H9 (cell line): ENCODE measurements around the gene WFIKKN1. TPM values are rescaled to one million over a fixed set of nuclear protein-coding genes. Genes with fewer than 3 reads are reported as not detected.

Source experiments
- DNase-seq: peaks from one replicate; pipeline ENCODE4 v3.0.0-alpha.2; 2017
- H2AFZ ChIP-seq: one replicate; pipeline ENCODE4 v1.6.1; 2013; ENCODE audit warnings: mild to moderate bottlenecking, low read length, control low read depth, moderate library complexity
- H2AK5ac ChIP-seq: 2 replicates; pipeline ENCODE4 v1.6.1; 2013; ENCODE audit warnings: low read length, control low read depth, mixed read lengths; ENCODE audit not compliant: insufficient read length
- H2BK120ac ChIP-seq: one replicate; pipeline ENCODE4 v1.6.1; 2013; ENCODE audit warnings: low read depth, mild to moderate bottlenecking, low read length, control low read depth, inconsistent platforms; ENCODE audit not compliant: poor library complexity, severe bottlenecking
- H2BK12ac ChIP-seq: 2 replicates; pipeline ENCODE4 v1.6.1; 2013; ENCODE audit warnings: low read length, control low read depth, mixed read lengths, low read depth; ENCODE audit not compliant: insufficient read length
- H2BK15ac ChIP-seq: 2 replicates; pipeline ENCODE4 v1.6.1; 2013; ENCODE audit warnings: low read depth, low read length, control low read depth
- H2BK20ac ChIP-seq: one replicate; pipeline ENCODE4 v1.6.1; 2013; ENCODE audit warnings: low read depth, mild to moderate bottlenecking, low read length, control low read depth, inconsistent platforms; ENCODE audit not compliant: poor library complexity, severe bottlenecking
- H2BK5ac ChIP-seq: 2 replicates; pipeline ENCODE4 v1.6.1; 2013; ENCODE audit warnings: low read length, control low read depth, mixed read lengths; ENCODE audit not compliant: insufficient read length
- H3K14ac ChIP-seq: 2 replicates; pipeline ENCODE4 v1.6.1; 2013; ENCODE audit warnings: low read length, control low read depth; ENCODE audit not compliant: insufficient read depth
- H3K18ac ChIP-seq: 2 replicates; pipeline ENCODE4 v1.6.1; 2013; ENCODE audit warnings: low read depth, mild to moderate bottlenecking, mixed read lengths, low read length, control low read depth; ENCODE audit not compliant: insufficient read length
- H3K23ac ChIP-seq: 2 replicates; pipeline ENCODE4 v1.6.1; 2013; ENCODE audit warnings: low read length, control low read depth, mixed read lengths, low read depth; ENCODE audit not compliant: insufficient read length
- H3K23me2 ChIP-seq: 2 replicates; pipeline ENCODE4 v1.6.1; 2013; ENCODE audit warnings: low read depth, mild to moderate bottlenecking, mixed read lengths, low read length, control low read depth; ENCODE audit not compliant: insufficient read length, poor library complexity, severe bottlenecking
- H3K27ac ChIP-seq: 2 replicates; pipeline ENCODE4 v1.5.1; 2013; ENCODE audit warnings: low read length, control low read depth, mixed read lengths, low read depth; ENCODE audit not compliant: insufficient read length
- H3K27me3 ChIP-seq: 2 replicates; pipeline ENCODE4 v1.6.1; 2013; ENCODE audit warnings: low read length, control low read depth, inconsistent platforms; ENCODE audit not compliant: insufficient read depth
- H3K4ac ChIP-seq: 2 replicates; pipeline ENCODE4 v1.6.1; 2013; ENCODE audit warnings: low read depth, mild to moderate bottlenecking, control low read depth, inconsistent platforms, low read length, moderate library complexity
- H3K4me1 ChIP-seq: 2 replicates; pipeline ENCODE4 v1.6.1; 2013; ENCODE audit warnings: low read length, control low read depth, inconsistent platforms; ENCODE audit not compliant: insufficient read depth
- H3K4me2 ChIP-seq: 2 replicates; pipeline ENCODE4 v1.6.1; 2013; ENCODE audit warnings: low read length, control low read depth, mixed read lengths; ENCODE audit not compliant: insufficient read length, insufficient read depth
- H3K56ac ChIP-seq: 2 replicates; pipeline ENCODE4 v1.6.1; 2013; ENCODE audit warnings: low read depth, mild to moderate bottlenecking, mixed read lengths, low read length, control low read depth; ENCODE audit not compliant: insufficient read length
- H3K79me1 ChIP-seq: 2 replicates; pipeline ENCODE4 v1.6.1; 2013; ENCODE audit warnings: low read depth, mild to moderate bottlenecking, moderate library complexity, low read length, control low read depth, inconsistent platforms; ENCODE audit not compliant: insufficient read depth, poor library complexity, severe bottlenecking
- H3K79me2 ChIP-seq: 2 replicates; pipeline ENCODE4 v1.6.1; 2013; ENCODE audit warnings: low read length, control low read depth, inconsistent platforms; ENCODE audit not compliant: insufficient read depth
- H3K9ac ChIP-seq: 2 replicates; pipeline ENCODE4 v1.6.1; 2013; ENCODE audit warnings: low read length, control low read depth, mixed read lengths; ENCODE audit not compliant: insufficient read length; ENCODE audit errors: extremely low read depth
- H3K9me3 ChIP-seq: one replicate; pipeline ENCODE4 v1.6.1; 2013; ENCODE audit warnings: low read depth, low read length, inconsistent platforms; ENCODE audit not compliant: control insufficient read depth
- H3T11ph ChIP-seq: one replicate; pipeline ENCODE4 v1.6.1; 2013; ENCODE audit warnings: mild to moderate bottlenecking, low read length, control low read depth, inconsistent platforms
- H4K20me1 ChIP-seq: one replicate; pipeline ENCODE4 v1.6.1; 2013; ENCODE audit not compliant: control insufficient read depth, insufficient read length, insufficient read depth
- H4K5ac ChIP-seq: 2 replicates; pipeline ENCODE4 v1.6.1; 2013; ENCODE audit warnings: low read depth, mild to moderate bottlenecking, mixed read lengths, low read length, control low read depth; ENCODE audit not compliant: insufficient read length
- H4K8ac ChIP-seq: replicated peaks from 2 replicates; pipeline ENCODE4 v1.6.1; 2013; ENCODE audit warnings: low read length, control low read depth, mixed read lengths, low read depth; ENCODE audit not compliant: insufficient read length
- H4K91ac ChIP-seq: 2 replicates; pipeline ENCODE4 v1.6.1; 2013; ENCODE audit warnings: low read depth, mild to moderate bottlenecking, moderate library complexity, mixed read lengths, low read length, control low read depth; ENCODE audit not compliant: insufficient read length
- H3K27ac Mint-ChIP-seq, 3 experiments: 2 replicates in 2 of 3; 3 replicates in 1 of 3; pipeline ENCODE4 v1.8.0; 2020 to 2021; ENCODE audit warnings: mixed read lengths in 3 of 3, mild to moderate bottlenecking in 1 of 3, moderate library complexity in 1 of 3
- H3K27me3 Mint-ChIP-seq: 2 replicates; pipeline ENCODE4 v1.8.0; 2021; ENCODE audit warnings: low read depth, mild to moderate bottlenecking, moderate library complexity, mixed read lengths
- H3K36me3 Mint-ChIP-seq, 3 experiments: 2 replicates in 2 of 3; 3 replicates in 1 of 3; pipeline ENCODE4 v1.8.0; 2020 to 2021; ENCODE audit warnings: low read depth in 3 of 3, mixed read lengths in 3 of 3; ENCODE audit not compliant: insufficient read depth in 1 of 3
- H3K4me1 Mint-ChIP-seq, 2 experiments: 2 replicates each; pipeline ENCODE4 v1.8.0; 2020; ENCODE audit warnings: mixed read lengths in 2 of 2
- H3K4me3 Mint-ChIP-seq, 2 experiments: 2 replicates in 1 of 2; 3 replicates in 1 of 2; pipeline ENCODE4 v1.8.0; 2020 to 2021; ENCODE audit warnings: mild to moderate bottlenecking in 2 of 2, mixed read lengths in 2 of 2, moderate library complexity in 1 of 2
- H3K9me3 Mint-ChIP-seq, 2 experiments: 2 replicates in 1 of 2; 3 replicates in 1 of 2; pipeline ENCODE4 v1.8.0; 2020; ENCODE audit warnings: mild to moderate bottlenecking in 2 of 2, mixed read lengths in 2 of 2, moderate library complexity in 1 of 2
- WGBS: extraction: QIAGEN DNeasy Blood & Tissue Kit; methylation state at CpG from one replicate; pipeline ENCODE4 v1.1.7; 2013; ENCODE audit warnings: missing lambda C conversion rate, low lambda C conversion rate, mixed read lengths; ENCODE audit not compliant: insufficient read length; ENCODE audit errors: extremely low coverage; 5-methylcytosine and 5-hydroxymethylcytosine counted together
- total RNA-seq: library from RNA; stranded (reverse); gene quantifications from 2 replicates; pipeline ENCODE4 v1.2.1, GENCODE V29; 2021
- TF ChIP-seq, protein P1 (sequence below): fragments of 200-600 bp; sonication (generic); conservative IDR thresholded peaks from 3 replicates; pipeline ENCODE4 v1.8.0; 2021; ENCODE audit warnings: antibody characterized with exemption, mild to moderate bottlenecking

Gene WFIKKN1
- total RNA-seq, 1 experiment from 2014 or later = 8.3 TPM

GRCh38 chr16:591231-591630, 39.6 kb upstream of the WFIKKN1 start:
- no peak overlapping the region for H4K91ac ChIP-seq
- H3K18ac ChIP-seq = no peak overlapping the region
- Mint-ChIP-seq H3K4me1 (peaks cover 12 to 20% of the 10 kb centered on the region in 2 experiments), H3K36me3 (peaks cover 0 to 12% (median 8%) of the 10 kb centered on the region in 3 experiments; a peak in 6 of 7 replicates), H3K27ac (no peak overlapping the region; a peak in 1 of 7 replicates), H3K4me3 (peak overlapping the region; percentile 77 to 86), H3K27me3 (peaks cover 45% of the 10 kb centered on the region), H3K9me3 (0 out of 5 replicates have a peak, but pooled peaks cover 0 to 3% of the 10 kb centered on the region in 2 experiments)
- H4K8ac ChIP-seq = no peak overlapping the region
- peaks cover 5% of the 10 kb centered on the region for H3K23me2 ChIP-seq
- no peak overlapping the region for H2AFZ ChIP-seq
- no peak overlapping the region for H3K56ac ChIP-seq
- no peak overlapping the region for H4K5ac ChIP-seq
- WGBS = no CpG with 5 or more reads among the region's 8 CpGs
- H2AK5ac ChIP-seq = no peak overlapping the region
- H3T11ph ChIP-seq = no peak overlapping the region
- H3K4me2 ChIP-seq = no peak overlapping the region
- no peak overlapping the region for H2BK5ac ChIP-seq
- H3K14ac ChIP-seq = no peak overlapping the region
- TF ChIP-seq, protein P1, sequence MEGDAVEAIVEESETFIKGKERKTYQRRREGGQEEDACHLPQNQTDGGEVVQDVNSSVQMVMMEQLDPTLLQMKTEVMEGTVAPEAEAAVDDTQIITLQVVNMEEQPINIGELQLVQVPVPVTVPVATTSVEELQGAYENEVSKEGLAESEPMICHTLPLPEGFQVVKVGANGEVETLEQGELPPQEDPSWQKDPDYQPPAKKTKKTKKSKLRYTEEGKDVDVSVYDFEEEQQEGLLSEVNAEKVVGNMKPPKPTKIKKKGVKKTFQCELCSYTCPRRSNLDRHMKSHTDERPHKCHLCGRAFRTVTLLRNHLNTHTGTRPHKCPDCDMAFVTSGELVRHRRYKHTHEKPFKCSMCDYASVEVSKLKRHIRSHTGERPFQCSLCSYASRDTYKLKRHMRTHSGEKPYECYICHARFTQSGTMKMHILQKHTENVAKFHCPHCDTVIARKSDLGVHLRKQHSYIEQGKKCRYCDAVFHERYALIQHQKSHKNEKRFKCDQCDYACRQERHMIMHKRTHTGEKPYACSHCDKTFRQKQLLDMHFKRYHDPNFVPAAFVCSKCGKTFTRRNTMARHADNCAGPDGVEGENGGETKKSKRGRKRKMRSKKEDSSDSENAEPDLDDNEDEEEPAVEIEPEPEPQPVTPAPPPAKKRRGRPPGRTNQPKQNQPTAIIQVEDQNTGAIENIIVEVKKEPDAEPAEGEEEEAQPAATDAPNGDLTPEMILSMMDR = no peak
- H2BK20ac ChIP-seq = no peak overlapping the region
- H3K27ac ChIP-seq = no peak overlapping the region
- H3K9me3 ChIP-seq = no peaks in the 10 kb centered on the region
- H3K79me1 ChIP-seq = peaks cover 3% of the 10 kb centered on the region
- H3K4ac ChIP-seq = no peak overlapping the region
- H2BK15ac ChIP-seq = no peak overlapping the region
- no peaks in the 10 kb centered on the region for H4K20me1 ChIP-seq
- no peak overlapping the region for H2BK120ac ChIP-seq
- H3K27me3 ChIP-seq = peaks cover 6% of the 10 kb centered on the region; the same call in 1 of the 2 replicates
- H2BK12ac ChIP-seq = no peak overlapping the region
- DNase-seq = no peak
- no peak overlapping the region for H3K23ac ChIP-seq
- H3K4me1 ChIP-seq = no peaks in the 10 kb centered on the region
- no peaks in the 10 kb centered on the region; the same call in 1 of the 2 replicates for H3K79me2 ChIP-seq
- no peak overlapping the region for H3K9ac ChIP-seq
